Activated CD4-positive, alpha-beta T cell treated with anti-CD3 and anti-CD28 coated beads, Interleukin-2, amount 50 U/mL, for 48 hours (primary cell): ENCODE results near the gene CXCL16.
"Not testable (repeated sequence)": the region's sequence is repeated elsewhere in the genome, so short reads cannot be mapped to it uniquely, and the experiment has no call there.

Source experiments
- DNase-seq, 2 experiments: peaks; one replicate each; pipeline ENCODE4 v3.0.0-alpha.2; 2020

Gene CXCL16

GRCh38 chr17:4689872-4690271 is 49.9 kb downstream of the CXCL16 start:
- not testable (repeated sequence) for DNase-seq

GRCh38 chr17:4683739-4684138 is 56.0 kb downstream of the CXCL16 start:
- DNase-seq = not testable (repeated sequence)
